K562 (cell line): Measurements from ENCODE around the gene UQCRC1. TPM values are rescaled to one million over a fixed set of nuclear protein-coding genes. Genes with fewer than 3 reads are reported as not detected.

Experiments used
- ATAC-seq: fragments of 200-7000 bp; cut with Tn5 transposase; 3 replicates; pipeline ENCODE4 v1.9.1; 2020; ENCODE audit warnings: moderate library complexity
- BruUV-seq: library from RNA; stranded (reverse); fragments of 400-500 nt; replicated peaks from 2 replicates; lab custom pipeline; 2021; lab: Mats Ljungman, UMichigan
- CTCF ChIA-PET: fragments of 300-600 bp; formaldehyde crosslinking; extraction: SDS; loops from one replicate; lab custom pipeline; 2021; ENCODE audit warnings: low intra/inter-chr PET ratio; lab: Yijun Ruan, JAX
- POLR2A ChIA-PET: fragments of 300-600, 350-650 bp; sonication (Branson Sonifier 250); formaldehyde crosslinking; extraction: SDS; loops from one replicate; lab custom pipeline; 2021; ENCODE audit warnings: antibody characterized with exemption, inconsistent platforms; lab: Yijun Ruan, JAX
- DNase-seq, 4 experiments: peaks; one replicate each; pipeline versions ENCODE4 v3.0.0 to v3.0.0-alpha.2; 2011 to 2018; ENCODE audit warnings: low spot score in 3 of 4, mixed read lengths in 3 of 4; ENCODE audit errors: extremely low read depth in 1 of 4
- FAIRE-seq: peaks from 2 replicates; lab custom pipeline; 2011; peaks lifted over from hg19 to GRCh38; lab: Jason Lieb, UNC
- H2AFZ ChIP-seq: 2 replicates; pipeline ENCODE4 v1.6.0; 2011; ENCODE audit warnings: low read depth, low read length, control low read depth, inconsistent platforms
- H3K27ac ChIP-seq: fragments of 200-600 bp; 3 replicates; pipeline ENCODE4 v1.8.0; 2011; ENCODE audit warnings: low read depth, mild to moderate bottlenecking, control low read depth, inconsistent platforms, low read length, moderate library complexity, mixed read lengths; ENCODE audit errors: extremely low read depth
- H3K27me3 ChIP-seq, 2 experiments: fragments of 300-600 bp in 1 of 2; 2 replicates in 1 of 2; 3 replicates in 1 of 2; pipeline versions ENCODE4 v1.6.0 to v1.8.0; 2011; ENCODE audit warnings: inconsistent platforms in 2 of 2, low read length in 2 of 2, mild to moderate bottlenecking in 1 of 2, mixed read lengths in 1 of 2, moderate library complexity in 1 of 2; ENCODE audit not compliant: control insufficient read depth in 2 of 2, insufficient read depth in 2 of 2
- H3K36me3 ChIP-seq: fragments of 300-600 bp; 3 replicates; pipeline ENCODE4 v1.8.0; 2011; ENCODE audit warnings: mild to moderate bottlenecking, low read length, inconsistent platforms; ENCODE audit not compliant: control insufficient read depth, insufficient read depth
- H3K4me1 ChIP-seq, 2 experiments: fragments of 200-600 bp in 1 of 2; replicated peaks in 1 of 2; 2 replicates in 1 of 2; 3 replicates in 1 of 2; pipeline versions ENCODE4 v1.5.1 to v1.8.0; 2011; ENCODE audit warnings: inconsistent platforms in 2 of 2, low read length in 2 of 2, mild to moderate bottlenecking in 1 of 2, mixed read lengths in 1 of 2, moderate library complexity in 1 of 2; ENCODE audit not compliant: control insufficient read depth in 2 of 2, insufficient read depth in 2 of 2
- H3K4me2 ChIP-seq: 2 replicates; pipeline ENCODE4 v1.6.1; 2011; ENCODE audit warnings: low read length, control low read depth, inconsistent platforms, mixed read lengths; ENCODE audit not compliant: insufficient read depth
- H3K4me3 ChIP-seq: fragments of 200-600 bp; sonication (generic), shearing (Covaris generic); 2 replicates; pipeline ENCODE4 v1.5.1; 2016; ENCODE audit warnings: control low read depth, inconsistent platforms
- H3K79me2 ChIP-seq: fragments of 200-600 bp; 3 replicates; pipeline ENCODE4 v1.8.0; 2011; ENCODE audit warnings: low read length, inconsistent platforms; ENCODE audit not compliant: control insufficient read depth, insufficient read depth
- H3K9ac ChIP-seq, 2 experiments: 2 replicates each; pipeline versions ENCODE4 v1.6.0 to v1.6.1; 2011; ENCODE audit warnings: low read depth in 2 of 2, low read length in 2 of 2, control low read depth in 1 of 2, inconsistent platforms in 1 of 2, mild to moderate bottlenecking in 1 of 2, mixed read lengths in 1 of 2; ENCODE audit not compliant: insufficient read depth in 1 of 2
- H3K9me1 ChIP-seq: one replicate; pipeline ENCODE4 v1.6.0; 2011; ENCODE audit warnings: inconsistent platforms, mild to moderate bottlenecking, low read length, moderate library complexity; ENCODE audit not compliant: control insufficient read depth, insufficient read depth
- H3K9me3 ChIP-seq: replicated peaks from 2 replicates; pipeline ENCODE4 v1.5.1; 2011; ENCODE audit warnings: low read depth, low read length, inconsistent platforms; ENCODE audit not compliant: control insufficient read depth, insufficient read depth
- H4K20me1 ChIP-seq: replicated peaks from 2 replicates; pipeline ENCODE4 v1.6.1; 2011; ENCODE audit warnings: low read length, inconsistent platforms, mixed read lengths; ENCODE audit not compliant: control insufficient read depth, insufficient read depth
- ARID4B ChIP-seq: sonication (generic); formaldehyde crosslinking; IDR thresholded peaks from 2 replicates; pipeline ENCODE4 v1.8.0; 2022; ENCODE audit warnings: mild to moderate bottlenecking, missing genetic modification reagents
- E2F4 ChIP-seq: sonication (generic); formaldehyde crosslinking; IDR thresholded peaks from 2 replicates; pipeline ENCODE4 v1.8.0; 2022; ENCODE audit warnings: mild to moderate bottlenecking, low read depth, missing genetic modification reagents
- EHMT2 ChIP-seq: fragments of 450-650 bp; IDR thresholded peaks from 2 replicates; pipeline ENCODE4 v1.6.1; 2018; ENCODE audit warnings: antibody characterized with exemption
- GATA2 ChIP-seq: sonication (generic); formaldehyde crosslinking; IDR thresholded peaks from 2 replicates; pipeline ENCODE4 v1.4.0; 2020; ENCODE audit warnings: mild to moderate bottlenecking, missing genetic modification reagents
- GATAD2A ChIP-seq: fragments of 450-650 bp; IDR thresholded peaks from 2 replicates; pipeline ENCODE4 v1.6.1; 2017
- ILK ChIP-seq: fragments of 450-650 bp; IDR thresholded peaks from 2 replicates; pipeline ENCODE4 v1.6.1; 2016; ENCODE audit warnings: missing genetic modification characterization, low read depth, mild to moderate bottlenecking, missing compliant biosample characterization, moderate library complexity, borderline replicate concordance
- NELFE ChIP-seq: IDR thresholded peaks from 2 replicates; pipeline ENCODE4 v1.6.1; 2011; ENCODE audit warnings: mild to moderate bottlenecking; ENCODE audit not compliant: insufficient read depth, insufficient read length
- NRF1 ChIP-seq, 2 experiments: fragments of 450-650 bp; IDR thresholded peaks in 1 of 2; conservative IDR thresholded peaks in 1 of 2; 2 replicates each; pipeline ENCODE4 v1.6.1; 2014; ENCODE audit warnings: mild to moderate bottlenecking in 2 of 2
- ZFP30 ChIP-seq: fragments of 250-450 bp; sonication (Bioruptor Pico); IDR thresholded peaks from 2 replicates; pipeline ENCODE4 v1.8.0; 2022; ENCODE audit warnings: moderate library complexity, mild to moderate bottlenecking, inconsistent platforms, borderline replicate concordance
- ZNF449 ChIP-seq: fragments of 250-450 bp; sonication (Bioruptor Pico); IDR thresholded peaks from 2 replicates; pipeline ENCODE4 v1.8.0; 2022; ENCODE audit warnings: moderate library complexity, mild to moderate bottlenecking, inconsistent platforms
- ZNF830 ChIP-seq: fragments of 250-450 bp; sonication (Bioruptor Pico); IDR thresholded peaks from 2 replicates; pipeline ENCODE4 v1.5.0; 2021; ENCODE audit warnings: mild to moderate bottlenecking
- WGBS: fragments of 100-300 bp; shearing (Covaris generic); methylation state at CpG from one replicate; pipeline ENCODE4 v1.1.6; 2016; ENCODE audit warnings: low coverage, mixed read lengths; ENCODE audit not compliant: insufficient coverage; ENCODE audit errors: missing lambda C conversion rate; 5-methylcytosine and 5-hydroxymethylcytosine counted together
- in situ Hi-C: fragments of 300-500 bp; cut with MboI; formaldehyde crosslinking; loops from 4 replicates; pipeline ENCODE4 v1.15.0; 2018; ENCODE audit warnings: inconsistent platforms, mixed read lengths
- intact Hi-C: fragments of 100-400 bp; cut with micrococcal nuclease; formaldehyde crosslinking; loops from 2 replicates; pipeline ENCODE4 v1.14.2; 2022
- polyA plus RNA-seq, 8 experiments: library from polyadenylated mRNA; depleted of rRNA in 4 of 8; stranded (reverse) in 5 of 8; unstranded in 3 of 8; fragments of >200 nt; fragmentation: Nextera tagmentation in 2 of 8; fragmentation: Illumina TruSeq in 1 of 8; extraction: Ambion mirVana in 2 of 8; extraction: Trizol in 1 of 8; gene quantifications; 2 replicates each; pipeline versions ENCODE4 v1.2.1 to v1.2.3, GENCODE V29; 2011 to 2014; ENCODE audit warnings: inconsistent platforms in 1 of 8, missing spikeins in 1 of 8
- total RNA-seq, 7 experiments: library from RNA; depleted of rRNA in 6 of 7; stranded (reverse); fragments of >200 nt in 6 of 7; fragmentation: Illumina TruSeq in 2 of 7; extraction: Trizol in 2 of 7; gene quantifications; 2 replicates each; pipeline versions ENCODE4 v1.2.1 to v1.2.3, GENCODE V29; 2011 to 2021; ENCODE audit warnings: low replicate concordance in 1 of 7

UQCRC1 gene
- total and polyA plus RNA-seq, 9 of the 15 experiments (the other 6 are each of a cell fraction or from before 2014, with no cell fraction given), result 125 to 424 (median 268) TPM

DNA sequence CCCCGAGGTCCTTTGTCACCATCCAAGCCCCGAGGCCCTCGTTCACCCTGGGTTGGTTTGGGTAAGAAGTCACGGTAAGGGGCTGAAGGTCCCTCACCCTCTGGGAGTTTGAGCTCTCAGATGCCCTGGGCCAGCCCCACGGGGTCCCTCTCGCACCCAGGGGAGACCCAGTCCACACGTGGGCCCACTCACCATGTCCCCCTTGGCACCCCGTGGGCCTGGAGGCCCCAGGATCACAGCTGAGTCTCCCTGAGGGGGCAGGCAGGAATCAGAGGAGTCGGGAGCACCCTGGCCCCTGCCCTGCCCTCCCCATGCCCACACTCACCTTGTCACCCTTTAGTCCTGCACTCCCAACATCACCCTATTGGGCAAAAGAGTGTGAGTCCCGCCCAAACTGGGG, 40.0 kb downstream of the UQCRC1 start (continued):
- TF ChIP-seq E2F4 (CRISPR knock-in tag) (no peak), ILK (tag) (no peak)
- TF ChIP-seq, all 486 proteins: peak for 0

DNA sequence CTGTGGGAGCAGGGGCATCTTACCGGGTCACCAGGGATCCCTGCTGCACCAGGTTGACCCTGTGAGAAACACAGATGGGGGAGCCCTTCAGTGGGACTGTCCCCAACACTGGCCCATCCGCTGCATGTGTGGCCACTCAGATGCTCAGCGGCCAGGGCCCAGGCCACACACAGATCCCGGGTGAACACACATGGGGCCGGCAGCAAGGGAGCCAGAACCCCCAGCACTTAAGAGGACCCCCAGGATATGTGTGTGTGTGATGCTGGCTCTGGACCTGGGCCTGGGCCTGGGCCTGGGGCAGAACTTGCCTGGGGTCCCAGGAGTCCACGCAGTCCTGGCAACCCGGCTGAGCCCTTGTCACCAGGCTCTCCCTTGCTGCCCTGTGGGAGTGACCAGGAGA, 41.0 kb downstream of the UQCRC1 start:
- peaks cover 0 to 33% of the 10 kb centered on the region in 2 experiments; a peak in 2 of 5 replicates for H3K4me1 ChIP-seq
- in situ Hi-C loops, result no loop called here
- no peak overlapping the region for H3K27ac ChIP-seq
- no peak for DNase-seq
- no peak overlapping the region; a peak in 1 of 4 replicates for H3K9ac ChIP-seq
- BruUV-seq, result no TSS peak
- POLR2A ChIA-PET, result no interaction called here
- WGBS, result 40% methylated on average over 5 of the region's 7 CpGs
- H3K36me3 ChIP-seq, result no peaks in the 10 kb centered on the region
- no peak overlapping the region for H2AFZ ChIP-seq
- no peaks in the 10 kb centered on the region for H3K79me2 ChIP-seq
- no peak for FAIRE-seq
- no peak overlapping the region for H3K4me2 ChIP-seq
- no peak for ATAC-seq
- CTCF ChIA-PET, result no interaction called here
- TF ChIP-seq ZNF830 (CRISPR knock-in tag), result no peak
- no peak for TF ChIP-seq ARID4B (CRISPR knock-in tag)
- no peak for TF ChIP-seq GATA2 (CRISPR knock-in tag)
- no peak for TF ChIP-seq GATAD2A
- no peak for TF ChIP-seq EHMT2
- no peak for TF ChIP-seq NELFE
- TF ChIP-seq ZNF449, result no peak
- no peak for TF ChIP-seq ZFP30 (CRISPR knock-in tag)
- TF ChIP-seq NRF1 (conservative IDR thresholded peaks at IDR 0.05 in 1 of 2, IDR thresholded peaks at IDR 0.05 in 1 of 2), result no peak
- no peaks in the 10 kb centered on the region for H3K9me3 ChIP-seq
- no peaks in the 10 kb centered on the region for H3K9me1 ChIP-seq
- H3K27me3 ChIP-seq, result no peaks in the 10 kb centered on the region
- no peak overlapping the region for H3K4me3 ChIP-seq
- intact Hi-C loops, result no loop called here
- no peaks in the 10 kb centered on the region for H4K20me1 ChIP-seq
